ENCODE data around the gene STRN4.

The STRN4 gene

GRCh38 chr19:46725859-46726393 lies 20.3 kb downstream of the STRN4 start:
- TF ChIP-seq, protein P1, sequence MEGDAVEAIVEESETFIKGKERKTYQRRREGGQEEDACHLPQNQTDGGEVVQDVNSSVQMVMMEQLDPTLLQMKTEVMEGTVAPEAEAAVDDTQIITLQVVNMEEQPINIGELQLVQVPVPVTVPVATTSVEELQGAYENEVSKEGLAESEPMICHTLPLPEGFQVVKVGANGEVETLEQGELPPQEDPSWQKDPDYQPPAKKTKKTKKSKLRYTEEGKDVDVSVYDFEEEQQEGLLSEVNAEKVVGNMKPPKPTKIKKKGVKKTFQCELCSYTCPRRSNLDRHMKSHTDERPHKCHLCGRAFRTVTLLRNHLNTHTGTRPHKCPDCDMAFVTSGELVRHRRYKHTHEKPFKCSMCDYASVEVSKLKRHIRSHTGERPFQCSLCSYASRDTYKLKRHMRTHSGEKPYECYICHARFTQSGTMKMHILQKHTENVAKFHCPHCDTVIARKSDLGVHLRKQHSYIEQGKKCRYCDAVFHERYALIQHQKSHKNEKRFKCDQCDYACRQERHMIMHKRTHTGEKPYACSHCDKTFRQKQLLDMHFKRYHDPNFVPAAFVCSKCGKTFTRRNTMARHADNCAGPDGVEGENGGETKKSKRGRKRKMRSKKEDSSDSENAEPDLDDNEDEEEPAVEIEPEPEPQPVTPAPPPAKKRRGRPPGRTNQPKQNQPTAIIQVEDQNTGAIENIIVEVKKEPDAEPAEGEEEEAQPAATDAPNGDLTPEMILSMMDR (IDR thresholded peaks at IDR 0.05; ENCODE audit: low read depth, low read length, missing control alignments), result no peak
- no peak overlapping the region for H3K4me3 ChIP-seq (replicated peaks; ENCODE audit: low read depth, low read length)
- no peak for DNase-seq (ENCODE audit: extremely low read depth, low read depth)

GRCh38 chr19:46725036-46725820 lies 21.0 kb downstream of the STRN4 start:
- no peak overlapping the region for H3K4me3 ChIP-seq (replicated peaks; ENCODE audit: low read depth, low read length)
- TF ChIP-seq, protein P1 (IDR thresholded peaks at IDR 0.05; ENCODE audit: low read depth, low read length, missing control alignments), result no peak
- DNase-seq (ENCODE audit: extremely low read depth, low read depth), result no peak

GRCh38 chr19:46724468-46724867 lies 21.8 kb downstream of the STRN4 start:
- TF ChIP-seq, protein P1 (IDR thresholded peaks at IDR 0.05; ENCODE audit: low read depth, low read length, missing control alignments), result no peak
- H3K4me3 ChIP-seq (replicated peaks; ENCODE audit: low read depth, low read length), result no peak overlapping the region
- DNase-seq (ENCODE audit: extremely low read depth, low read depth), result no peak

DNA sequence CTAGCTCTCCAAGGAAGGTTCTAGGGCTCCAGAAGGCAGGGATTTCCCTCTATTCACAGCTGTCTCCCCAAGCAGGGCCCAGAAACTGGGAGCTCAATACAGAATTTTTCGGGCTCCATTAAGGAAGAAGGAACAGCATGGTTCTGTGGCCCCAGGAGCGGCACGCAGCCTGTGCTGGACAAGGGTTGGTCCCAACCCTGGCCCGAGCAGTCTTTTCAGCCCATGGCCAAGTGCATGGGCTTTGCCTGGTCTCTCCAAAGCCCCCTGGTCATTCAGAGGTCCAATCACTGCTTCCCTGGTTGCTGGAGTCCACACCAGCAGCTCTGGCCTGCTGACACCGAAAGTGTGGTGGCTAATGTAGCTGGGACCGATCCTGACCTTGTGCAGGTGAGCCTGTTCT lies 22.8 kb downstream of the STRN4 start:
- TF ChIP-seq, protein P1 (IDR thresholded peaks at IDR 0.05; ENCODE audit: low read depth, low read length, missing control alignments), result no peak
- H3K4me3 ChIP-seq (replicated peaks; ENCODE audit: low read depth, low read length), result no peak overlapping the region
- DNase-seq (ENCODE audit: extremely low read depth, low read depth), result no peak

- TF ChIP-seq, protein P1 (IDR thresholded peaks at IDR 0.05; ENCODE audit: low read depth, low read length, missing control alignments), result no peak
Observed at GRCh38 chr19:46723023-46723461, 23.2 kb downstream of the STRN4 start.

DNA sequence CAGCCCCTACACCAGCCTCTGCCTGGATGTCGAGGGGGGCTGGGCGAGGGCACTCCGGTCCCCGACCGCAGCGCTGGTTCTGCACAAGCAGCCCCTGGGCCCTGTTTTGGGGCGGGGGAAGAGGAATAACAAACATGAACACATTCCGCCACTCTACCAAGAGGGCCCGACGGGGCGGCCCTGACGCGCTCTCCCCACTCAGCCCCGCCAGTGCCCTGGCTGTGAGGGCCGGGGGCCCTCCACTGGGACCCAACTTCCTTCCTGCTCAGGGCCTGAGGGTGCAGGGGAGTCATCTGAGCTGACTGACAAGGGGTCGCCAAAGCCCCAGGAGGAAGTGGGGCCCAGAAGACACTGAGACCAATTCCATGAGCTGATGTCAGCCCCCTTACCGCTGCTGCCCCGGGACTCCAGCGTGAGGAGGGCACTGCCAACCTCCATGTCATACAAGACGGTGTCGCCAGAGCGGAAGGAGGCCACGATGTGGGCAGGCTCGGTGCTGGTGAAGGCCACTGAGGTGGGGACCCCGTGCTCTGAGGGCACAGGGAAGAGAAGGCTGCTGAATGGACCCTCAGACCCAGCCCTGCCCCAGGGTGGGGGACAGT lies 23.7 kb downstream of the STRN4 start:
- H3K4me3 ChIP-seq (replicated peaks; ENCODE audit: low read depth, low read length), result no peak overlapping the region
- no peak for DNase-seq (ENCODE audit: extremely low read depth, low read depth)
- TF ChIP-seq, protein P1 (IDR thresholded peaks at IDR 0.05; ENCODE audit: low read depth, low read length, missing control alignments), result no peak

More at GRCh38 chr19:46723023-46723461, 23.2 kb downstream of the STRN4 start:
- DNase-seq (ENCODE audit: extremely low read depth, low read depth), result no peak
- H3K4me3 ChIP-seq (replicated peaks; ENCODE audit: low read depth, low read length), result no peak overlapping the region
